AG04449 (cell line): Measurements from ENCODE around the gene ERBB4.

Experiments
- CTCF ChIA-PET: fragments of 350-600 bp; formaldehyde crosslinking; extraction: SDS; loops from one replicate; lab custom pipeline; 2021; ENCODE audit warnings: antibody characterized with exemption; lab: Yijun Ruan, JAX
- POLR2A ChIA-PET: fragments of 400-600, 350-600 bp; formaldehyde crosslinking; extraction: SDS; loops from one replicate; lab custom pipeline; 2020; ENCODE audit warnings: antibody characterized with exemption, inconsistent platforms; lab: Yijun Ruan, JAX
- DNase-seq: peaks from one replicate; pipeline ENCODE4 v3.0.0-alpha.2; 2010; ENCODE audit warnings: low read depth, low spot score
- H3K4me3 ChIP-seq: 2 replicates; pipeline ENCODE4 v1.5.1; 2011; ENCODE audit warnings: low read depth, mild to moderate bottlenecking, control low read depth, low read length
- TF ChIP-seq, protein P1 (sequence below): IDR thresholded peaks from one replicate; pipeline ENCODE4 v1.5.1; 2011; ENCODE audit warnings: mild to moderate bottlenecking, moderate library complexity, low read length, control low read depth, inconsistent platforms; ENCODE audit not compliant: insufficient read depth; ENCODE audit errors: missing control alignments

The ERBB4 gene

GRCh38 chr2:211846714-211847113 is 691.9 kb downstream of the ERBB4 start:
- ChIA-PET POLR2A (no interaction called here), CTCF (no interaction called here)
- no peak overlapping the region for H3K4me3 ChIP-seq
- no peak for DNase-seq
- TF ChIP-seq, protein P1, sequence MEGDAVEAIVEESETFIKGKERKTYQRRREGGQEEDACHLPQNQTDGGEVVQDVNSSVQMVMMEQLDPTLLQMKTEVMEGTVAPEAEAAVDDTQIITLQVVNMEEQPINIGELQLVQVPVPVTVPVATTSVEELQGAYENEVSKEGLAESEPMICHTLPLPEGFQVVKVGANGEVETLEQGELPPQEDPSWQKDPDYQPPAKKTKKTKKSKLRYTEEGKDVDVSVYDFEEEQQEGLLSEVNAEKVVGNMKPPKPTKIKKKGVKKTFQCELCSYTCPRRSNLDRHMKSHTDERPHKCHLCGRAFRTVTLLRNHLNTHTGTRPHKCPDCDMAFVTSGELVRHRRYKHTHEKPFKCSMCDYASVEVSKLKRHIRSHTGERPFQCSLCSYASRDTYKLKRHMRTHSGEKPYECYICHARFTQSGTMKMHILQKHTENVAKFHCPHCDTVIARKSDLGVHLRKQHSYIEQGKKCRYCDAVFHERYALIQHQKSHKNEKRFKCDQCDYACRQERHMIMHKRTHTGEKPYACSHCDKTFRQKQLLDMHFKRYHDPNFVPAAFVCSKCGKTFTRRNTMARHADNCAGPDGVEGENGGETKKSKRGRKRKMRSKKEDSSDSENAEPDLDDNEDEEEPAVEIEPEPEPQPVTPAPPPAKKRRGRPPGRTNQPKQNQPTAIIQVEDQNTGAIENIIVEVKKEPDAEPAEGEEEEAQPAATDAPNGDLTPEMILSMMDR: no peak

GRCh38 chr2:211846036-211846400 is 692.6 kb downstream of the ERBB4 start:
- ChIA-PET CTCF (no interaction called here), POLR2A (no interaction called here)
- TF ChIP-seq, protein P1: no peak
- H3K4me3 ChIP-seq: no peak overlapping the region
- no peak for DNase-seq

DNA sequence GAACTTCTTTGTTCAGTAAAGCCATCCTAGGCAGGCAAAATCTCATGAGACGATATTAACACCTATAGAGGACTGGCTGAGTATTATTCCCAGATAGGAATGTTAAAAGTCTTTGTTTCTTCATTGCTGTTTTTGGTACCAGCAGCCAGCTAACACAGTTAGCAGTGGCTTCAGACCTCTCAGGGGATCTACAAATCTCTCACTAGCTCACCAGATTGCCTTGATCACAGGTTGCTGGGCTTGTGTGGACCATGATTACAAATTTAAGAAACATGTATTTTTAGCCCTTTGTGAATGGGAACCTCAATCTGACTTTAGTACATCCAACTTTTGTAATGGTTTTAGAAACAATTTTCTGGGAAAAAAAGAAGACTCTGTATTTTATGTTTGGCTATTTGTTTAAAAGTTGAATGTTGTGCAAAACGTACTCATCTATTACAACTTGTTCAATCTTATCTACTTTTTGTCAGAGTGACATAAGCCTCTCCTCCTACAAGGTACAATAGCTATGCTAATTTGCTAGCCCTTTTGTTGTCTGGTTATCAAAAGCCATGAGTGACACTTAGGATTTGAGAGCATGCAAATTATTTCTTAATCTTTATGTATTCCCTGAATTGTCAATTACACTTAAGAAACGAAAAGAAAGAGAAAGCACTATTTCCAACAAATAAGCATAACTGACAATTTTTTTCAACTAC is 693.1 kb downstream of the ERBB4 start:
- POLR2A ChIA-PET: no interaction called here
- CTCF ChIA-PET: no interaction called here
- no peak for DNase-seq
- TF ChIP-seq, protein P1: no peak
- no peak overlapping the region for H3K4me3 ChIP-seq

GRCh38 chr2:211837706-211838105 is 700.9 kb downstream of the ERBB4 start:
- ChIA-PET CTCF (no interaction called here), POLR2A (no interaction called here)
- TF ChIP-seq, protein P1: no peak
- DNase-seq: no peak
- no peak overlapping the region for H3K4me3 ChIP-seq

DNA sequence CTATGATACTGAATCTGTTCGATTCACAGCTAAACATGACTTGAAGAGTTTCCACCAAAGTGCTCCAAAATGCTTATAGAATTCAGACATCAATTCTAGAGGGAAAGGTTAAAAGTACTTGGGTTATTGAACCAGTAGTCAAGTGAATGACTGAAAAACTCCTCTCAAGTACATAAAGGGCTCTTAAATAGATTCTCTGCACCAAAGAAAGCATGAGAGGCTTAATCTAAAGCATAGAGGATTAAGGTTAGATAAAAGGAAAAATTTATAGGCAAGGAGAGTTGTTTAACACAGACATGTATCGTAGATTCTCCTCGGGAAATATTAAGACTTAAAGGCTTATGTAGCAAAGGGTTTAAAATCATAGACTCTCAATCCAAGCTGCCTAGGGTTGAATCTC is 701.4 kb downstream of the ERBB4 start:
- no peak for DNase-seq
- POLR2A ChIA-PET: no interaction called here
- no peak overlapping the region for H3K4me3 ChIP-seq
- TF ChIP-seq, protein P1: no peak
- CTCF ChIA-PET: no interaction called here

- CTCF ChIA-PET: no interaction called here
- DNase-seq: no peak
Measured at GRCh38 chr2:211836409-211836808, 702.2 kb downstream of the ERBB4 start.

More at GRCh38 chr2:211836409-211836808, 702.2 kb downstream of the ERBB4 start:
- TF ChIP-seq, protein P1: no peak
- POLR2A ChIA-PET: no interaction called here
- no peak overlapping the region for H3K4me3 ChIP-seq
